Gastrocnemius medialis (tissue), 4 donors: ENCODE results near the gene DNAJC7. TPM values are rescaled to one million over a fixed set of nuclear protein-coding genes. Genes with fewer than 3 reads are reported as not detected.
"Not testable (repeated sequence)": the region's sequence is repeated elsewhere in the genome, so short reads cannot be mapped to it uniquely, and the experiment has no call there.

Experiments used
- ATAC-seq, 2 donors: fragments of 150-250 bp; one replicate each; pipeline ENCODE4 v1.9.1; 2016
- DNase-seq, 2 donors: peaks; one replicate each; pipeline ENCODE4 v3.0.0-alpha.2; 2019
- H3K27ac ChIP-seq, 4 donors: fragments of 200-600 bp; sonication (generic); 1 replicate in 1 of 4; 2 replicates in 3 of 4; pipeline ENCODE4 v1.5.1; 2016 to 2018; ENCODE audit warnings: mild to moderate bottlenecking in 2 of 4, moderate library complexity in 1 of 4
- H3K27me3 ChIP-seq, 3 donors: fragments of 200-600 bp; sonication (generic) in 2 of 3; 1 replicate in 1 of 3; 2 replicates in 2 of 3; pipeline versions ENCODE4 v1.5.1 to v1.6.0; 2016 to 2019; ENCODE audit warnings: mild to moderate bottlenecking in 1 of 3, moderate library complexity in 1 of 3
- H3K36me3 ChIP-seq, 2 donors: fragments of 200-600 bp; sonication (generic) in 1 of 2; one replicate each; pipeline ENCODE4 v1.5.1; 2017 to 2018
- H3K4me1 ChIP-seq, 2 donors: fragments of 200-600 bp; sonication (generic) in 1 of 2; one replicate each; pipeline ENCODE4 v1.5.1; 2016 to 2017; ENCODE audit warnings: mild to moderate bottlenecking in 2 of 2
- H3K4me3 ChIP-seq, 4 donors: fragments of 200-600 bp; sonication (generic) in 3 of 4; 1 replicate in 1 of 4; 2 replicates in 3 of 4; pipeline ENCODE4 v1.5.1; 2016 to 2019; ENCODE audit warnings: mild to moderate bottlenecking in 2 of 4
- H3K9me3 ChIP-seq, 3 donors: fragments of 200-600 bp; sonication (generic) in 2 of 3; 1 replicate in 1 of 3; 2 replicates in 2 of 3; pipeline ENCODE4 v1.5.1; 2016 to 2019
- CTCF ChIP-seq, 5 experiments: fragments of 450-650 bp in 3 of 5; fragments of 200-600 bp in 2 of 5; sonication (generic) in 2 of 5; IDR thresholded peaks in 4 of 5; conservative IDR thresholded peaks in 1 of 5; 1 replicate in 4 of 5; 2 replicates in 1 of 5; pipeline ENCODE4 v1.5.1; 2016 to 2019; ENCODE audit warnings: antibody characterized with exemption in 5 of 5, mild to moderate bottlenecking in 3 of 5, moderate library complexity in 3 of 5
- POLR2A ChIP-seq, 2 donors: fragments of 450-650 bp; IDR thresholded peaks; one replicate each; pipeline ENCODE4 v1.6.1; 2017; ENCODE audit warnings: antibody characterized with exemption in 2 of 2, mild to moderate bottlenecking in 2 of 2, moderate library complexity in 2 of 2
- in situ Hi-C, 4 donors: fragments of 200-750 bp; cut with MboI; loops; one replicate each; pipeline versions ENCODE4 v1.15.0 to v1.8.0; 2017; ENCODE audit warnings: low sequenced_read_pairs in 4 of 4
- intact Hi-C: fragments of 100-400 bp; cut with DNase I; formaldehyde crosslinking; loops from one replicate; pipeline ENCODE4 v1.15.1; 2023; ENCODE audit warnings: low total_unique reads
- total RNA-seq, 4 donors: library from RNA; depleted of rRNA; stranded (reverse); fragments of >200 nt; gene quantifications; one replicate each; pipeline versions ENCODE4 v1.1.0 to v1.2.3, GENCODE V29; 2016

DNAJC7 gene
- total RNA-seq, 4 donors from 2014 or later: 64.4 to 78.9 (median 66.4) TPM

- no peaks in the 10 kb centered on the region for H3K36me3 ChIP-seq
- H3K9me3 ChIP-seq: no peaks in the 10 kb centered on the region
- peaks cover 72 to 74% of the 10 kb centered on the region in 2 donors for H3K4me1 ChIP-seq
- ATAC-seq: no peak
- peak overlapping the region in 3 of 4 donors; percentile 2 to 93 (median 21) for H3K27ac ChIP-seq
- H3K4me3 ChIP-seq: no peak overlapping the region
- peak in 1 of 2 donors; percentile 12 for DNase-seq
- in situ Hi-C loops (no loop called here), intact Hi-C loops (no loop called here)
- TF ChIP-seq POLR2A (IDR thresholded peaks at IDR 0.05): no peak
- TF ChIP-seq CTCF (IDR thresholded peaks at IDR 0.05 in 4 of 5, conservative IDR thresholded peaks at IDR 0.05 in 1 of 5): no peak
- no peaks in the 10 kb centered on the region for H3K27me3 ChIP-seq
Measured at GRCh38 chr17:42010898-42011516, 6.2 kb downstream of the DNAJC7 start.

GRCh38 chr17:42010266-42010680 lies 7.0 kb downstream of the DNAJC7 start:
- H3K36me3 ChIP-seq, ATAC-seq, intact Hi-C loops, H3K27me3 ChIP-seq, H3K4me3 ChIP-seq, H3K9me3 ChIP-seq, in situ Hi-C loops: not testable (repeated sequence)
- peaks cover 68 to 71% of the 10 kb centered on the region in 2 donors for H3K4me1 ChIP-seq
- peak in 1 of 2 donors; percentile 16 for DNase-seq
- peak overlapping the region in 2 of 4 donors; percentile 2 to 93 for H3K27ac ChIP-seq

GRCh38 chr17:42009170-42009569 lies 8.1 kb downstream of the DNAJC7 start:
- H3K4me3 ChIP-seq: no peak overlapping the region
- H3K27me3 ChIP-seq: no peaks in the 10 kb centered on the region
- H3K9me3 ChIP-seq: no peaks in the 10 kb centered on the region
- peak overlapping the region in 2 of 4 donors; percentile 33 to 93 for H3K27ac ChIP-seq
- no peak for ATAC-seq
- peak in 1 of 2 donors; percentile 25 for DNase-seq
- in situ Hi-C loops (no loop called here), intact Hi-C loops (no loop called here)
- no peaks in the 10 kb centered on the region for H3K36me3 ChIP-seq
- TF ChIP-seq POLR2A (IDR thresholded peaks at IDR 0.05) (no peak), CTCF (IDR thresholded peaks at IDR 0.05 in 4 of 5, conservative IDR thresholded peaks at IDR 0.05 in 1 of 5) (peak in 1 of 5 experiments; percentile 9)
- peaks cover 61 to 69% of the 10 kb centered on the region in 2 donors for H3K4me1 ChIP-seq

GRCh38 chr17:42005166-42005565 lies 12.1 kb downstream of the DNAJC7 start:
- Histone ChIP-seq H3K4me1 (peaks cover 41 to 43% of the 10 kb centered on the region in 2 donors), H3K27me3 (no peaks in the 10 kb centered on the region), H3K27ac (no peak overlapping the region), H3K9me3 (no peaks in the 10 kb centered on the region), H3K4me3 (no peak overlapping the region), H3K36me3 (peaks cover 0 to 7% of the 10 kb centered on the region in 2 donors)
- DNase-seq (no peak), ATAC-seq (no peak)
- in situ Hi-C loops (no loop called here), intact Hi-C loops (no loop called here)
- TF ChIP-seq POLR2A (IDR thresholded peaks at IDR 0.05) (no peak), CTCF (IDR thresholded peaks at IDR 0.05 in 4 of 5, conservative IDR thresholded peaks at IDR 0.05 in 1 of 5) (no peak)

GRCh38 chr17:42002792-42003301 lies 14.4 kb downstream of the DNAJC7 start:
- Histone ChIP-seq H3K36me3 (peaks cover 0 to 30% of the 10 kb centered on the region in 2 donors), H3K9me3 (no peaks in the 10 kb centered on the region), H3K4me1 (peaks cover 26 to 29% of the 10 kb centered on the region in 2 donors), H3K4me3 (no peak overlapping the region), H3K27ac (no peak overlapping the region), H3K27me3 (no peaks in the 10 kb centered on the region)
- DNase-seq (no peak), ATAC-seq (no peak)
- TF ChIP-seq POLR2A (IDR thresholded peaks at IDR 0.05) (no peak), CTCF (IDR thresholded peaks at IDR 0.05 in 4 of 5, conservative IDR thresholded peaks at IDR 0.05 in 1 of 5) (no peak)
- intact Hi-C loops (no loop called here), in situ Hi-C loops (no loop called here)
